GM12872 (cell line): ENCODE data around the gene SIPA1L3.

Experiments used
- CTCF ChIP-seq: IDR thresholded peaks from 3 replicates; pipeline ENCODE4 v1.5.1; 2011; ENCODE audit warnings: low read depth, mild to moderate bottlenecking, low read length, moderate library complexity; ENCODE audit not compliant: insufficient read depth

SIPA1L3 gene

GRCh38 chr19:37902668-37903067 lies 4.3 kb upstream of the SIPA1L3 start:
- peak; percentile 86 for TF ChIP-seq CTCF

- TF ChIP-seq CTCF: no peak
Observed at GRCh38 chr19:37903096-37903495, 3.9 kb upstream of the SIPA1L3 start.

GRCh38 chr19:37905946-37906868 lies 801 bp upstream of the SIPA1L3 start, which contains the start of gene WDR87:
TSS of gene WDR87 (minus strand) at chr19:37906594. CDS start at chr19:37898239, 8,355 bp downstream.
- no peak for TF ChIP-seq CTCF

GRCh38 chr19:37907735-37908455 lies 887 bp downstream of the SIPA1L3 start:
- TF ChIP-seq CTCF: no peak

DNA sequence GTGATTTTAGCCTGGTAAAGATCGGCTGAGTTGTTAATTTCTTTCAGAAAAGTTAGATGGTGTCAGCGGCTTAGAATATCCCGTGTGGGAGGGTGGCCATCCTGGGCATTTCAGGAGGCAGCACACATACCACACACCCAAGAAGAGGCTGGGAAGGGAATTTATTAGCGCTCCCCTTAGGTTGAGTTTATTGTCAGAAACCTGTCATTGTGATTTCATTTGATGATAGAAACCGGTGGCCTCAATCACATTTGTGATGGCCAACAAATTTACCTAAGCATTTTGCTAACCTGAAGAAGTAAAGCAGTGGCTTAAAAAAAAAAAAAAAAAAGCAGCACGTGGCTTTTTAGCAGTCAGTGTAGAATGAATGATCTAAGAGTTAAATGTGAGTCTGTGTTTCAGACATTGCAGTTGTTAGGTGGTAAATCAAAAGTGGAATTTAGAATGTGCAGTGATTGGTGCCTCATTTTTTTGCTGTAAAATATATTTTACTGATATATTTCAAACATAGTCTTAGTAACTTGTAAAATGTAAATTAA lies 2.7 kb downstream of the SIPA1L3 start:
- no peak for TF ChIP-seq CTCF

- no peak for TF ChIP-seq CTCF
Observed at GRCh38 chr19:37914908-37915307, 7.9 kb downstream of the SIPA1L3 start.

- TF ChIP-seq CTCF: no peak
Observed at GRCh38 chr19:37920591-37921450, 13.8 kb downstream of the SIPA1L3 start.
